KMS-11 (cell line): ENCODE measurements around the gene SH3GL3.

ENCODE experiments used
- H2AFZ ChIP-seq: fragments of 200-600 bp; sonication (generic); 2 replicates; pipeline ENCODE4 v1.6.1; 2016; ENCODE audit warnings: antibody characterized with exemption, mixed run types, low read depth
- H3K27ac ChIP-seq: fragments of 200-600 bp; sonication (generic); 2 replicates; pipeline ENCODE4 v1.6.1; 2016; ENCODE audit warnings: mild to moderate bottlenecking, mixed run types
- H3K27me3 ChIP-seq: fragments of 200-600 bp; sonication (generic); 2 replicates; pipeline ENCODE4 v1.6.1; 2017; ENCODE audit warnings: mild to moderate bottlenecking, low read depth, mixed run types, moderate library complexity; ENCODE audit not compliant: insufficient read depth
- H3K36me3 ChIP-seq: fragments of 200-600 bp; sonication (generic); 2 replicates; pipeline ENCODE4 v1.6.1; 2017; ENCODE audit warnings: mild to moderate bottlenecking, mixed run types; ENCODE audit not compliant: insufficient read depth
- H3K4me1 ChIP-seq: fragments of 200-600 bp; sonication (generic); 2 replicates; pipeline ENCODE4 v1.6.1; 2016; ENCODE audit warnings: mild to moderate bottlenecking, low read depth, mixed run types; ENCODE audit not compliant: poor library complexity, severe bottlenecking
- H3K4me2 ChIP-seq: fragments of 200-600 bp; sonication (generic); 2 replicates; pipeline ENCODE4 v1.7.0; 2016; ENCODE audit warnings: mild to moderate bottlenecking, mixed run types
- H3K4me3 ChIP-seq: fragments of 200-600 bp; sonication (generic); IDR thresholded peaks from 2 replicates; pipeline ENCODE4 v1.6.1; 2017; ENCODE audit warnings: low read depth, low read length, mixed read lengths; ENCODE audit not compliant: insufficient read depth
- H3K79me2 ChIP-seq: fragments of 200-600 bp; sonication (generic); 2 replicates; pipeline ENCODE4 v1.6.1; 2016; ENCODE audit warnings: low read depth, mixed run types; ENCODE audit not compliant: insufficient read depth
- H3K9ac ChIP-seq: fragments of 200-600 bp; sonication (generic); 2 replicates; pipeline ENCODE4 v1.6.1; 2016; ENCODE audit warnings: mild to moderate bottlenecking, mixed run types
- H4K20me1 ChIP-seq: fragments of 200-600 bp; sonication (generic); 2 replicates; pipeline ENCODE4 v1.6.1; 2016; ENCODE audit warnings: mild to moderate bottlenecking, mixed run types; ENCODE audit not compliant: insufficient read depth
- TF ChIP-seq, protein P1 (sequence below): fragments of 200-600 bp; sonication (generic); conservative IDR thresholded peaks from 2 replicates; pipeline ENCODE4 v1.6.1; 2017; ENCODE audit warnings: low read depth, mild to moderate bottlenecking, antibody characterized with exemption, low read length, moderate library complexity, mixed read lengths

The SH3GL3 gene

DNA sequence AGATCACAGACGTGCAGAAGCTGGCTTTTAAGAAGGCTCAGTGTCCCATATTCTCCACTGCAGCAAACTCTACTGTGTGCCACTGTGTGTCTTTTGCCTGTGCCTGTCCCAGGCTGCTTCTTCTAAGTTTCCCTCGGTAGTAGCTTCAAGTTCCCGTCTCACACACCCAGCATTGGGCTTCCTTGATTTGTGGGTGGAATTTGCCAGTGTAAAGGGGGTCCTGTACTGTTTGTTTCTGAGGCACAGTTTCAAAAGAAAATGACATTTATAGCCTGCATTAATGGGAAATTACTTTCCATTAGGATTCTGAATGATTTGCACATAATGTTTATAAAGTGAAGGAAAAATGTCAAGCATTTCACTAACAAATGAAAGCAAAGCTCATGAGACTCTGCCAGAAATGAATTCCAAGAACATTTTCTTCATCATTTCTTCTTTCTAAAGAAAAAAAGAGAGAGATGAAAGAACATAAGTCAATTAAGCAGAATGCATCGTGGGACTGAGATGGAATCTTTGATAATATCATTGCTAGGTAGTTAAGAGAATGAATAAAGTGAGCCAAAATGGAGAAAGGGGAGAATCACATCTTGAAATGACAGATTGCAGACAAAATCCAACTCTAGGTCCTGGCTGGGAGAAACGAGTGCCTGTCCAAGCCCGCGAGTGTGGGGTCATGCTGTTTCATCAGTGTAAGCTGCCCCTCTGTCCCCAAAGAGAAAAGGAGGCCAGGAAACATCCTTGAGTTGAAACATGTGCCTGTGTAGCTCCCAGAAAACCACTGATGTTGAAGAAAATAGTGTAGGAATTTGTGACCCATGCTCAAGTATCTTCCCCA is 158.2 kb downstream of the SH3GL3 start:
- H2AFZ ChIP-seq, result no peak overlapping the region
- H3K27me3 ChIP-seq, result no peaks in the 10 kb centered on the region
- H3K27ac ChIP-seq, result no peak overlapping the region
- no peaks in the 10 kb centered on the region for H3K4me1 ChIP-seq
- no peaks in the 10 kb centered on the region for H3K36me3 ChIP-seq
- no peaks in the 10 kb centered on the region for H4K20me1 ChIP-seq
- no peaks in the 10 kb centered on the region for H3K79me2 ChIP-seq
- H3K9ac ChIP-seq, result no peak overlapping the region
- no peak overlapping the region for H3K4me3 ChIP-seq
- TF ChIP-seq, protein P1, sequence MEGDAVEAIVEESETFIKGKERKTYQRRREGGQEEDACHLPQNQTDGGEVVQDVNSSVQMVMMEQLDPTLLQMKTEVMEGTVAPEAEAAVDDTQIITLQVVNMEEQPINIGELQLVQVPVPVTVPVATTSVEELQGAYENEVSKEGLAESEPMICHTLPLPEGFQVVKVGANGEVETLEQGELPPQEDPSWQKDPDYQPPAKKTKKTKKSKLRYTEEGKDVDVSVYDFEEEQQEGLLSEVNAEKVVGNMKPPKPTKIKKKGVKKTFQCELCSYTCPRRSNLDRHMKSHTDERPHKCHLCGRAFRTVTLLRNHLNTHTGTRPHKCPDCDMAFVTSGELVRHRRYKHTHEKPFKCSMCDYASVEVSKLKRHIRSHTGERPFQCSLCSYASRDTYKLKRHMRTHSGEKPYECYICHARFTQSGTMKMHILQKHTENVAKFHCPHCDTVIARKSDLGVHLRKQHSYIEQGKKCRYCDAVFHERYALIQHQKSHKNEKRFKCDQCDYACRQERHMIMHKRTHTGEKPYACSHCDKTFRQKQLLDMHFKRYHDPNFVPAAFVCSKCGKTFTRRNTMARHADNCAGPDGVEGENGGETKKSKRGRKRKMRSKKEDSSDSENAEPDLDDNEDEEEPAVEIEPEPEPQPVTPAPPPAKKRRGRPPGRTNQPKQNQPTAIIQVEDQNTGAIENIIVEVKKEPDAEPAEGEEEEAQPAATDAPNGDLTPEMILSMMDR, result no peak
- no peak overlapping the region for H3K4me2 ChIP-seq

DNA sequence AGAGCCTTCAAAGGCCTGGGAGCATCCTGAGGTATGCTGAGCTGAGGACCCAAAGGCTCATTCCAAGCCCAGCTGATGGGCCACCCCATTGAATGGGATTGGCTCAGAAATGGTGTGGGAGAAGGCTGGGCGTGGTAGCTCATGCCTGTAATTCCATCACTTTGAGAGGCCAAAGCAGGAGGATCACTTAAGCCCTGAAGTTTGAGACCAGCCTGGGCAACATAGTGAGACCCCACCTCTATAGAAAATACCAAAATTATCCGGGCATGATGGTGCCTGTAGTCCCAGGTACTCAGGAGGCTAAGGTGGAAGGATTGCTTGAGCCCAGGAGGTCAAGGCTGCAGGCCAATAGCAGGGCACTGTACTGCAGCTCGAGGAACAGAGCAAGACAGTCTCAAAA is 163.0 kb downstream of the SH3GL3 start:
- Histone ChIP-seq H3K27ac (no peak overlapping the region), H3K36me3 (no peaks in the 10 kb centered on the region)
- TF ChIP-seq, protein P1, result no peak

DNA sequence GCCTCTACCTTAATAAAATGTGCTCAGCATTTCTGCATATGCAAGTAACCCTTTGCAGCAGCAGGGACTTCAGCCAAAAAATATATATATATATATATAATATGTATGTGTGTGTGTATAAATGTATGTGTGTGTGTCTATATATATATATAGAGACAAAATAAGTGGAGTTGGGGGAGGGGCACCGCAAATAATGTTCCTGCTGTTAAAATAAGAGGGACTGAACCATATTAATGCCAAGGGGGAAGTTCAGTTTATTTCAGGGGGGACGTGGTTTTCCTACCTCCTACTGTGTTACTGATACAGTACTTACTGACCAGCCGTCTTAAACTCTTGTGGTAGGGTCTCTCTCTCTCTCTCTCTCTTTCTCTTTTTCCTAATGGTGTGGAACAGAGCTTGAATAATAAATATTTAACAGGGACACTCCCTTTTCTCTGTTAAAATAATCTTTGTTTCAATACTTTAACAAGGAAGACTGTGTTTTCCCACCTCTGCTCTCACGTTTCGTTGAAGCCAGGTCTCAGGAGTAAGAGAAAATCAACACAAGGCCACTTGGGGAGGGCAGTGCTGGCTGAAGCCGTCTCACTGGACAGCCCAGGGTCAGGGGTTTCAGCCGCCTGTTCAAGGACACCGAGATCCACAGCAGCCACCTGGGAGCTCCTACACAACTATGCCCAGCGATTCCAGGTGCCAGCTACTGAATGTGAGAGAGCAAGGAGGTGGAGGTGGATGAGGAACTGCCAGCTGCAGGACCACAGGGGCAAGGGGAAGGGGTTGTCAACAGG is 164.0 kb downstream of the SH3GL3 start:
- no peak overlapping the region for H3K9ac ChIP-seq
- H3K79me2 ChIP-seq, result no peaks in the 10 kb centered on the region
- H3K27me3 ChIP-seq, result no peaks in the 10 kb centered on the region
- H3K4me2 ChIP-seq, result no peak overlapping the region
- H3K36me3 ChIP-seq, result no peaks in the 10 kb centered on the region
- H4K20me1 ChIP-seq, result no peaks in the 10 kb centered on the region
- H3K27ac ChIP-seq, result no peak overlapping the region
- H2AFZ ChIP-seq, result no peak overlapping the region
- H3K4me1 ChIP-seq, result no peaks in the 10 kb centered on the region
- H3K4me3 ChIP-seq, result no peak overlapping the region
- TF ChIP-seq, protein P1, result no peak

More for the DNA sequence above, 163.0 kb downstream of the SH3GL3 start:
- no peak overlapping the region for H2AFZ ChIP-seq
- no peaks in the 10 kb centered on the region for H3K27me3 ChIP-seq
- no peaks in the 10 kb centered on the region for H3K79me2 ChIP-seq
- H3K4me1 ChIP-seq, result no peaks in the 10 kb centered on the region
- H4K20me1 ChIP-seq, result no peaks in the 10 kb centered on the region
- H3K9ac ChIP-seq, result no peak overlapping the region
- H3K4me2 ChIP-seq, result no peak overlapping the region
- no peak overlapping the region for H3K4me3 ChIP-seq

DNA sequence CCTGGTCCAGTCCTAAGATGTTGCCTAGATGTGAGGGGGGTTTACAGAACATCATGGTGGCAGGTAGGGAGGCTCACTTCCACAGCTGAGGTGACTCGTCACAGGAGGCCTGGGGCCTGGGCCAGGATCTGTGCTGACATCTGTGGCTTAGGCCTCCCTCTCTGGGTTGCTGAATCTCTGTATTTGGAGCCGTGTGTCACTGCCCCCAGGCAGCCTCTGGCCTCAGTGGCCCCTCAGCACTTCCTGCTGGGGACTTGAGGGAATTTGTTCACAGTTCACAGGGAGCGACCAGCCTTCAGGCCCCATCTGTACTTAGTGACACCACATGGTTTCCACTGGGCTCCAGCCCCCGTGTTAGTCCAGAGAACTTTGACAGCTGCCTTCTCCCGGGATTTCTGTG is 165.1 kb downstream of the SH3GL3 start:
- no peak overlapping the region for H3K27ac ChIP-seq
- no peak overlapping the region for H3K9ac ChIP-seq
- H3K4me1 ChIP-seq, result no peaks in the 10 kb centered on the region
- H4K20me1 ChIP-seq, result no peaks in the 10 kb centered on the region
- no peaks in the 10 kb centered on the region for H3K27me3 ChIP-seq
- H3K4me2 ChIP-seq, result no peak overlapping the region
- TF ChIP-seq, protein P1, result no peak
- H2AFZ ChIP-seq, result no peak overlapping the region
- H3K36me3 ChIP-seq, result no peaks in the 10 kb centered on the region
- H3K4me3 ChIP-seq, result no peak overlapping the region
- H3K79me2 ChIP-seq, result no peaks in the 10 kb centered on the region
